NCI-H146 (cell line): ENCODE measurements around the gene NDFIP2.

Source experiments
- DNase-seq: peaks from one replicate; lab custom pipeline; 2025; lab: John Stamatoyannopoulos, UW

NDFIP2 gene

DNA sequence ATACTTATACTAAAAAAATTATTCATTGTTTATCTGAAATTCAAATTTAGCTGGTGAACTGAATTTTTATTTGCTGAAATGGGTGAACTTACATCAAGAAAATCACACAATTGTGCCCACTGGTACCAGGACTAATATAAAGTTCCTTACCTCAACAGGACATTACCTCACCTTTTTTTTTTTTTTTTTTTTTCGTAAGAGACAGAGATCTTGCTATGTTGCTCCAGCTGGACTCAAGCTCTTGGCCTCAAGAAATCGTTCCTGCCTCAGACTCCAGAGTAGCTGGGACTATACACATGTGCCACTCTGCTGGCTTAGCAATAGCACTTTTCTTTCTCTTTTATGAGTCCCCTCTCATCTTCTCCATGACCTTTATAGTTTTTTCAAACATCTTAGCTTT is 22.5 kb upstream of the NDFIP2 start:
- DNase-seq: no peak

GRCh38 chr13:79459906-79460305 is 21.0 kb upstream of the NDFIP2 start:
- DNase-seq: no peak

DNA sequence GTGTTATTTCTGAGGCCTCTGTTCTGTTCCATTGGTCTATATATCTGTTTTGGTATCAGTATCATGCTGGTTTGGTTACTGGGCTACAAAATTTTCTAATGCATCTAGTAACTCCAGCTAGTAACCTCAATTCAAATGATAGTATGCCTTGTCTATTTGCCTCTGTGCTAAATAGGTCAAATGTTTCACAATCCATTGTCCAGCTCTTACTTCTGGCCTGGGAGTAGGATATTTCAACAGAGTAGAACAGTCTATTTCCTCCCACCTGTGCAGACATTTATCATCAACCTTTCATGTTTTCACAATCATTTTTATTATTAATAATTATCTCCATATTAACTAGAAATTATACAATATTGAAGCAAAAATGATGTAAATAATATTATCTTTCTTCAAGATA is 18.1 kb upstream of the NDFIP2 start:
- no peak for DNase-seq

DNA sequence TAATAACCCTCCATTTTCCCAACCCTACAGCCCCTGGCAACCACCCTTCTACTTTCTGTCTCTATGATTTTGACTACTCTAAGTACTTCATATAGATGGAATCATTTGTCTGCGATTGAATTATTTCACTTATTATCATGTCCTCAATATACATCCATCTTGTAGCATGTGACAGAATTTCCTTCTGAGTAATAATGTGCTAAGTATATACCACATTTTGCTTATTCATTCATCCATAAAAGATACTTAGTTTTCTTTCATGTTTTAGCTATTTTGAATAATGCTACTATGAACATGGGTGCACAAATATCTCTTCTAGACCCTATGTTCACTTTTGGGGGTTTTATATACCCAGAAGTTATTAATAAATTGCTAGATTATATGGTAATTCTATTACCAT is 17.4 kb upstream of the NDFIP2 start:
- no peak for DNase-seq

DNA sequence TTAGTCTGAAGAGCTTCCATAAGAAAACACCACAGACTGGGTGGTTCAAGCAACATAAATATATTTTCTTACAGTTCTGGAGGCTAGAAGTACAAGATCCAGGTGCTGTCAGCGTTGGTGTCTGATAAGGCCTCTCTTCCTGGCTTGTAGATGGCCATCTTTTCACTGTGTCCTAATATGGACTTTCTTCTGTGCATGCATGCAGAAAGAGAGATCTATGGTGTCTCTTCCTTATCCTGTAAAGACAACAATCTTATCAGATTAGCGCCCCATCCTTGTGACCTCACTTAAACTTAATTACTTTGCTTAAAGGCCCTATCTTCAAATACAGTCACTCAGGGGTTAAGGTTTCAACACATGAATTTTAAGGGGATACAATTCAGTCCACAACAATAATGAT is 14.1 kb upstream of the NDFIP2 start:
- DNase-seq: no peak

DNA sequence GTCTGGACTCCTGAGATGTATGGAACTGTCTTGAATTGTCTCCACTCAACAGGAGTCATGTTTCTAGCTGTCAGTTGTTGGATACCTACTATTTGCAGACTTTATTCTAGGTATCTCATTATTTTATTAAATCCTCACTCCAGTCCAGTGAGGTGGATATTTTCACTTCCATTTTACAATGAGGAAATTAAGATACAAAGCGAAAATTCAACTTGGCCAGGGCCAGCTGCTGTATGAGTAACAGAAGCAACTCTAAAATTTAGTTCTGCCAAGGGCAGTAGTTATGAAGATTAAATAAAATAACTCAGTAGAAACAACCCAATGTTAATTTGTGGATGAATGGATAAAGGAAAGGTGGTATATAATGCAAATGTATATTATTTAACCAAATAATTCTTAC is 12.6 kb upstream of the NDFIP2 start:
- DNase-seq: no peak

GRCh38 chr13:79468819-79469218 is 12.1 kb upstream of the NDFIP2 start:
- no peak for DNase-seq

DNA sequence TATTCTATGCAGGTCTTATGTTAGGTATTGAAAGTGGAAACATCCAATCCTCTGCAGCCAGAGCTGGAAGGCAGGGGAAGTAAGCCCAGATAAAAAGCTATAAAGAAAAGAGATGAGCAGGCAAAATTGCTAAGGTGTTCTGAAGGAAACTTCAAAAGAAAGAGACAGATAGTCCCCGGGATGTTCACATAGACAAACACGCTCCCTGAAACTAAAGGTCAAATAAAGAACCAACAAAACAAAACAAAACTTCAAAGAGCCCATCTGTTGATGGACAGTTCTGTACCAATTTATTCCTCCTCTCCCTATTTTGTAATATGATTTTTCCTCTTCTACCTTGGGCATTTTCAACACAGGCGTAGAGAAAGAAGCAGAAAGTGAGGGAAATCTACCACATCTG is 11.3 kb upstream of the NDFIP2 start:
- DNase-seq: no peak

DNA sequence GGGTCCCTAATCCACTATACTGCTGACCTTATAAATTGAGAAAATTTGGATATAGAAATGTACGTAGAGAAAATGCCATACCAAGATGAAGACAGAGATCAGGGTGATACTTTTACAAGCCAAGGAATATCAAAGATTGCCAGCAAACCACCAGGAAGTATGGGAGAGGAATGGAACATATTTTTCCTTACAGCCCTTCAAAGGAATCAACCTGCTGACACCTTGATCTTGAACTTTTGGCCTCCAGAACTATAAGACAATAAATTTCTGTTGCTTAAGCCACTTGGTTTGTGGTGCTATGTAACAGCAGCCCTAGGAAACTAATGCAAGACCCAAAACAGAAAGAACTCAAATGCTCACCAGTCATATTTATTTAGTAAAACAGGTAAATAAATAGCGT is 10.3 kb upstream of the NDFIP2 start:
- DNase-seq: no peak

GRCh38 chr13:79475569-79475968 is 5.4 kb upstream of the NDFIP2 start:
- DNase-seq: no peak

DNA sequence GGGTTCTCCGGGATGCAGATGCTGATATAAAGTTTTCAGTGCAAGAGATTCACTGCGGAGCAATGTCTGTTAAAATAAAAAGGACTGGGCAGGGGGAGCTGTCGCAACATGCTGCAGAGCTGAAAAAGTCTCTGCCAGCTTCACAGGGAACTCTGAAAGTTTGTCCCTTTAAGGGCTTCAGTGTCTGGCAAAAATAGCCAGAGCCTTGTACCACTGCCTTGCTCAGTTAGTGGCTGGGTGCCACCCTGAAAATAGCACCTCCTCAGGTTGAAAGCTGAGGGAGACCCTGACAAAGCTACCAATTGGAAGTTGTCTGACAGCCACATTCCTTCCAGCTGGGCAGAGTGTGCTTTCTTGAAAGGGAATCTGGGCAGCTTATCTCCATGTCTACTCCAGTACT is 3.0 kb upstream of the NDFIP2 start:
- no peak for DNase-seq

DNA sequence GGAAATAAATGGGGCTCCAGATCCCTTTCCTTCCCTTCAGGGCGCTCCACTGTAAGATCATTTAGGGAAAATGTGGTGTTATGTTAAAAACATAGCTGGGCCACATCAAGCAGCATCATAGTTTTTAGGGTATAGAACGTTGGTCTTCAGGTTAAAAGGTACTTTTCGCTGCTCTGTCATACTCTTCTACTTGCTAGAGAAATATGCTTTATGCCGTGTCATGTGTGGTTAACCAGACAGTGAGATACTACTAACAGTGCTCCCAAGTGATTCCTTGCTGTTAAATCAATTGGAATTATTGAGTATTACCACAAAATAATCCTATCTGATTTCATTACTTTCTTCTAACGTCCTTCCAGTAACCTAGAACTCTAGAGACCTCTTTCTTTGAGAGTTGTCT is 1.1 kb upstream of the NDFIP2 start:
- no peak for DNase-seq

GRCh38 chr13:79481685-79482052 is 714 bp downstream of the NDFIP2 start:
- DNase-seq: peak; percentile 46

- no peak for DNase-seq
Measured at GRCh38 chr13:79482281-79482970, 1.5 kb downstream of the NDFIP2 start.

DNA sequence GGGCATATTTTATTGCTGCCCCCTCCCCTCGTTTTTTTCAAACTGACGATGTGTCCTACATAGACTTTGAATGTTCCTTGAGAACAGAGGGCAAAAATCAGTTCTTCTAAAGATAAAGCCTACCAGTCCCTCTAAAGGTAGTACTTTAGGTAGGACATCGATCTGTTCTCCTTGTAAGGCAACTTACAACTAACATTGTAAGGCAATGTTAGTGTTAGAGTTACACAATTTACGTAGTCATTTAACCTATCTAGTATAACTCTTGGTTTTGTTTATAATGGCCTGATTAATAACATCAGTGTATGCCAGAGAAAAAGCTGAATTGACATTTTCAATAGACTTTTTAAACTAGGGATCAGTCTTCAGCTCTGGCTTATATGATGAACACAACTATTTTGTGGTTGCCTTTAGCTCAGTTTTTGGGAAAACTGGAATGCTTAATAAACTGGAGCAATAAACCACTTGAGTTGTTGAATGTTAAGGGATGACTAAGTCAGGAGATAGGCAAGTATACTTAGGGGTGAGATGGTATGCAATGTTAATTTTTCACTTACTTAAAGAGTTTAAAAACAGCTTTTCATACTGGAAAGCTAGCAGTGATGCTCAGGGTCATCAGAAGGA is 2.2 kb downstream of the NDFIP2 start:
- no peak for DNase-seq

GRCh38 chr13:79485014-79485811 is 4.3 kb downstream of the NDFIP2 start:
- DNase-seq: no peak

GRCh38 chr13:79486433-79487188 is 5.7 kb downstream of the NDFIP2 start:
- no peak for DNase-seq

DNA sequence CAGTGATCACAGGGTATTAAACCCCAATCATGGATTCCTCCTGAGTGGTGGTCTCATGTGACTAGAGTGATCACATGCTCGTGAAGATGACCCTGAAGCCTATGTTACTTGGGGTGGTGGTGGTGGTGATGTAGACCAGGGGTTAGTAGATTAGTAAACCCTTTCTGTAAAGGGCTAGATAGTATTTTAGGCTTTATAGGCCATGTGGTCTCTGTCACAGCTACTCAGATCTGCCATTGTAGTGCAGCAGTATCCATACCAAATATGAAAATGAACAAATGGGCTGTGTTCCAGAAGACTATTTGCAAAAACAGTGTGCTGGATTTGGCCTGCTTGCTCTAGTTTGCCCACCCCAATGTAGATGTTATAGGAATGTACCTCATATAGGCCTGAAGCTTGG is 9.4 kb downstream of the NDFIP2 start:
- no peak for DNase-seq

DNA sequence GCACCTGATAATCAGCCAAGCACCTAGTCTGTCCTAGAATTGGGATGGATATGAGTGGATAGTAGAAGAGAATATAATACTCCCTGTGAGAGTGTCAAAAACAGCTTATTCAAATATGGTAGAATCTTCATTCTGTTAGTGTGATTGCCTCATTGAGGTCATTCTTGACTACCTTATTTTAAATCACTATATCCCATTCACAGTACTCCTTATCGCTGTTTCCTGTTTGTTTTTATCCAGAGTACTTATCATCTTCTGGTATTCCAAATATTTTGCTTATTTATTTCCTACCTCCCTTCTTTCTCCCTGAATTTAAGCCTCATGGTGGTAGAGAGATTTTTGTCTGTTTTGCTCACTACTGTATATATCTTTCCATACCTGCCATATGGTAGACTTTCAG is 9.9 kb downstream of the NDFIP2 start:
- no peak for DNase-seq

DNA sequence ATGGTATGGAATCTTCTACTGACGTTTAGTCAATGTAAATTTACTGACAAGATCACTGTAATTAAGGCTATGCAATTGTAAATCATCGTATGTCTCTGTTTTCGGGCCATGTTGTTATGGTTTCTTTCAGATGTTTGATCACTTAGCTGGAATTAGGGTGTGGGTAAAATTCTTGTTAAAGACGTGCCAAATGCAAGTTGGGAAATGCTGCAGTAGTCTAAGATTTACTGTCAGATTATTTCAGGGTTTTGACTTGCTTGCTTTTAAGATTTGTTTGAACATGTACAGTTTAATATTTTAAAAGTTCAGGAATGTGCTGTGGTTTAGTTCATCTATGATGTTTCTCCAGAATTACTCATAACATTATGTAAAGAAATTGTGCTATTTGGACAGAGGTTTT is 10.8 kb downstream of the NDFIP2 start:
- no peak for DNase-seq

DNA sequence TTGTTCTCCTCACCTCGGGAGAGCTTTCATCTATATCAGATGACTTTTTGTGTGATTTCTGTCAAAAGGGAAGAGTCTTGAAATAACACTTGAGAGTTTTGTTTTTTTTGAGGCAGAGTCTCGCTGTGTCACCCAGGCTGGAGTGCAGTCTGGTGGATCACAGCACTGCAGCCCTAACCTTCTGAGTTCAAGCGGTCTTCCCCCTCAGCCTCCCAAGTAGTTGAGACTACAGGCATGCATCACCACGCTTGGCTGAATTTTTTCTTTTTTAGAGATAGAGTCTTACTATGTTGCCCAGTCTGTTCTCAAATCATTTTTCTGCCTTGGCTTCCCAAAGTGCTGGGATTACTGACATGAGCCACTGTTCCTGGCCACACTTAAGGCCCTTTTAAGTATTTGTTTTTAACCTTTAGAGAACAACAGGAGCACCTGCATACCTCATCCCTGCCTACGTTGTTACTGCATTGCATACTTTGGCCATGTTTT is 11.4 kb downstream of the NDFIP2 start:
- no peak for DNase-seq

- no peak for DNase-seq
Measured at GRCh38 chr13:79492918-79493594, 12.1 kb downstream of the NDFIP2 start.
